ENCODE results near the gene GLB1L2.
A peak's percentile ranks its signal among the peaks of the same experiment; 100 is the strongest.
"Not testable (repeated sequence)": the region's sequence is repeated elsewhere in the genome, so short reads cannot be mapped to it uniquely, and the experiment has no call there.

Gene GLB1L2

GRCh38 chr11:134331354-134332188 is at the start of gene GLB1L2:
GLB1L2 (plus strand) TSS chr11:134331988; CDS start chr11:134332062, 74 bp downstream.
- Histone ChIP-seq H3K9ac (ENCODE audit: low read length) (no peak within 1 kb of the TSS), H3K4me1 (ENCODE audit: control insufficient read depth, insufficient read depth, low read length) (peaks cover 12% of the 10 kb centered on the region), H3K36me3 (ENCODE audit: control insufficient read depth, insufficient read depth, low read length) (no peaks in the 10 kb centered on the region), H3K27me3 (ENCODE audit: control insufficient read depth, insufficient read depth, low read length) (peaks cover 56% of the 10 kb centered on the region), H3K4me3 (ENCODE audit: low read depth, low read length) (peak within 1 kb of the TSS; percentile 85), H3K9me3 (ENCODE audit: control insufficient read depth, insufficient read depth, low read depth, low read length) (no peaks in the 10 kb centered on the region), H3K27ac (ENCODE audit: low read depth, low read length) (no peak within 1 kb of the TSS)

DNA sequence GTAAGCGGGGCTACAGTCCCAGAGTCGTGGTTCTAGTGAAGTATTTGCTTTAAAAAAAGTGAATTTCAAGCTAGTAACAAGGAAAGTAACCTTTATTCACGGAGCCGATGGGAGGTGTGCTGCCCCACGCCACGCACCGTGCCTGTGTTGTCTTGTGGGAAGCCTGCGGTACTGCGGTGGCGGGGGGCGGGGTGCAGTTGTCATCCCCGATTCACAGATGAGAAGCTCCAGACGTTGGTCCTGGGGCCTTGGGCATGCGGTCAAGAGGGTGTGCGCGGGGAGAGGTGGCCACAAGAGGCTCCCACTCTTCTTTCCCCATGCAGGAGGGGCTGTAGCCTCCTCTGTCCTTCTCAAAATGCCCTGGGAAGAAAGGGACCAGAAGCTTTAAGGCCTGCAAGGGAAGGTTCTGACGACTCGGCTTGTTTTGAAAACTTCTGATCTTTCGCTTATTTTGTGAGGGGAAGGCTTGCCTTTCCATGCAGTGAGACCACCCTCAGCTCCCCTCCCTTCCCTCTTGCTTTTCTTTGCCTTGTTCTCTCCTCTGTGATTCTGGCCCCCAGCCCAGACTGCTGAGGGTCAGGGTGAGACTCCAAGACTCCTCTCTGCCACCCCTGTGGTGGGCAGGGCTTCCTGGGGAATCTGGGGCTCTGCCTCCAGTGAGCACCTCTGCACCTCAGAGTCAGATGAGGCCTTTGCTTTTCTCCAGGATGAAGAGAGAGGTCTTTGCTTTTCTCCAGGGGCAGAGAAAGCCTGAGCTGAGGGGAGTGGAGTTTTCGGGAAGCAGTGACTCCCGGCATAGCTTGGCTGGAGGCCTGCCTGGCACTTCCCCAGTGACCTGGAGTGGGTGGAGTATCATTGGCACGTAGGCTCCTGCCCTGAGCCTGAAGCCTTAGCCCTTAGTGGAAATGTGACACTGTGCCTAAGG is 49.4 kb upstream of the GLB1L2 start:
- H3K27ac ChIP-seq (ENCODE audit: low read depth, low read length): no peak overlapping the region
- peaks cover 3% of the 10 kb centered on the region; the same call in 1 of the 2 replicates for H3K9me3 ChIP-seq (ENCODE audit: control insufficient read depth, insufficient read depth, low read depth, low read length)
- H3K4me3 ChIP-seq (ENCODE audit: low read depth, low read length): no peak overlapping the region
- peaks cover under 1% of the 10 kb centered on the region for H3K27me3 ChIP-seq (ENCODE audit: control insufficient read depth, insufficient read depth, low read length)
- no peak overlapping the region for H3K9ac ChIP-seq (ENCODE audit: low read length)
- H3K36me3 ChIP-seq (ENCODE audit: control insufficient read depth, insufficient read depth, low read length): peaks cover 31% of the 10 kb centered on the region
- peaks cover 4% of the 10 kb centered on the region; the same call in 1 of the 2 replicates for H3K4me1 ChIP-seq (ENCODE audit: control insufficient read depth, insufficient read depth, low read length)

DNA sequence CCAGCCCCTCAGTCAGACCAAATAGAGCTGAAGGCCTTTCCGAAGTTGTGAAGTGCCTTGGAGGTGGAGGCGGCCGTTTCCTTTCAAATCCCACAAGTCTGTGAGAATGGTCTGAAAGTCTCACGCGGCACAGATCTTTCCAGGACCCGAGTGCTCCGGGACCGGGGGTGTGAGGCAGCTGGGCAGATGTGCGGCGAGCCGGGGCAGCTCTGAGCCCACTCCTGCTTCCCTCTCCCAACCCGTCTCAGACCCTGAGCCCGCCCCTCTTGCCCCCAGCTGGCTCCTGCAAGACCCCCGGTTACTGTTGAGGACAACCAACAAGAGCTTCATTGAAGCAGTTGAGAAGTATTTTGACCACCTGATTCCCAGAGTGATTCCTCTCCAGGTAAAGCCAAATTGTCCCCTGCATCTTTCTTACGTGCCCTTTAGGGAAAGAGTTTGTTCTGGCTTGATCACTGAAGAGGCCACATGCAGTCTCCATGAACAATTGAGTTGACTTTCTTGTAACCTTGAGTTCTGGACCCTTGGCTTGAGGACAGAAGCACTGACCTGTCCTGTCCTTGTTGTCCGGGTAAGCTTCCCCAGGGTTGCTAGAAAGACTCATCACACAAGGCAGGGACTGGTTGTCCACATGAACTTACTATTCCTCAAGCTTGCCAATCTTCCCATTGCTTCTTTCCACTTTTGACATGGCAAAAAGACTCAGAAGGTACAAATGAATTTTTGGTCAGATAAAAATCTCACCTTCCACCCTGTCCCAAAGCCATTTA is 48.1 kb upstream of the GLB1L2 start:
- Histone ChIP-seq H3K27ac (ENCODE audit: low read depth, low read length) (no peak overlapping the region), H3K9ac (ENCODE audit: low read length) (no peak overlapping the region), H3K36me3 (ENCODE audit: control insufficient read depth, insufficient read depth, low read length) (peaks cover 24% of the 10 kb centered on the region), H3K9me3 (ENCODE audit: control insufficient read depth, insufficient read depth, low read depth, low read length) (no peaks in the 10 kb centered on the region; the same call in 1 of the 2 replicates), H3K4me3 (ENCODE audit: low read depth, low read length) (no peak overlapping the region), H3K4me1 (ENCODE audit: control insufficient read depth, insufficient read depth, low read length) (peaks cover 7% of the 10 kb centered on the region; the same call in 1 of the 2 replicates), H3K27me3 (ENCODE audit: control insufficient read depth, insufficient read depth, low read length) (no peaks in the 10 kb centered on the region)

GRCh38 chr11:134284349-134284748 is 47.4 kb upstream of the GLB1L2 start:
- H3K27ac ChIP-seq (ENCODE audit: low read depth, low read length); H3K4me3 ChIP-seq (ENCODE audit: low read depth, low read length); H3K9me3 ChIP-seq (ENCODE audit: control insufficient read depth, insufficient read depth, low read depth, low read length); H3K9ac ChIP-seq (ENCODE audit: low read length); H3K27me3 ChIP-seq (ENCODE audit: control insufficient read depth, insufficient read depth, low read length): not testable (repeated sequence)
- Histone ChIP-seq H3K4me1 (ENCODE audit: control insufficient read depth, insufficient read depth, low read length) (peaks cover 14% of the 10 kb centered on the region; the same call in 1 of the 2 replicates), H3K36me3 (ENCODE audit: control insufficient read depth, insufficient read depth, low read length) (peaks cover 21% of the 10 kb centered on the region)

- Histone ChIP-seq H3K9ac (ENCODE audit: low read length) (no peak overlapping the region), H3K4me3 (ENCODE audit: low read depth, low read length) (no peak overlapping the region), H3K27ac (ENCODE audit: low read depth, low read length) (no peak overlapping the region), H3K36me3 (ENCODE audit: control insufficient read depth, insufficient read depth, low read length) (peaks cover 17% of the 10 kb centered on the region), H3K27me3 (ENCODE audit: control insufficient read depth, insufficient read depth, low read length) (no peaks in the 10 kb centered on the region), H3K9me3 (ENCODE audit: control insufficient read depth, insufficient read depth, low read depth, low read length) (no peaks in the 10 kb centered on the region), H3K4me1 (ENCODE audit: control insufficient read depth, insufficient read depth, low read length) (peaks cover 20% of the 10 kb centered on the region)
Observed at GRCh38 chr11:134287561-134287960, 44.2 kb upstream of the GLB1L2 start.

GRCh38 chr11:134288486-134288885 is 43.3 kb upstream of the GLB1L2 start:
- Histone ChIP-seq H3K27ac (ENCODE audit: low read depth, low read length) (no peak overlapping the region), H3K9me3 (ENCODE audit: control insufficient read depth, insufficient read depth, low read depth, low read length) (no peaks in the 10 kb centered on the region), H3K36me3 (ENCODE audit: control insufficient read depth, insufficient read depth, low read length) (peaks cover 22% of the 10 kb centered on the region), H3K27me3 (ENCODE audit: control insufficient read depth, insufficient read depth, low read length) (no peaks in the 10 kb centered on the region), H3K9ac (ENCODE audit: low read length) (no peak overlapping the region), H3K4me3 (ENCODE audit: low read depth, low read length) (no peak overlapping the region), H3K4me1 (ENCODE audit: control insufficient read depth, insufficient read depth, low read length) (peaks cover 20% of the 10 kb centered on the region)

DNA sequence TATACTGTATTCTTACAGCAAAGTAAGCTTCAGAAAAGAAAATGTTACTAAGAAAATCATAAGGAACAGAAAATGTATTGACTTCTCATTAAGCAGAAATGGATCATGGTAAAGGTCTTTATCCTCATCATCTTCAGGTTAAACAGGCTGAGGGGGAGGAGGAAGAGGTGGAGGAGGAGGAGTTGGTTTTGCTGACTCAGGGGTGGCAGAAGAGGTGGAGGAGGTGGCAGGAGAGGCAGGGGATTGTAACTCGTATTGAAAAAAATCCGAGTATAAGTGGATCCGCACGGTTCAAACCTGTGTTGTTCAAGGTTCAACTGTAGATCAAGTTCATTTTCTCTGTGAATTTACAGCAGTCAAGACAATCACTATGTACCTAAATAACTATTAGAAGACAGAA is 42.6 kb upstream of the GLB1L2 start:
- peaks cover 20% of the 10 kb centered on the region for H3K4me1 ChIP-seq (ENCODE audit: control insufficient read depth, insufficient read depth, low read length)
- no peak overlapping the region for H3K9ac ChIP-seq (ENCODE audit: low read length)
- no peaks in the 10 kb centered on the region for H3K27me3 ChIP-seq (ENCODE audit: control insufficient read depth, insufficient read depth, low read length)
- H3K36me3 ChIP-seq (ENCODE audit: control insufficient read depth, insufficient read depth, low read length): peaks cover 19% of the 10 kb centered on the region
- no peak overlapping the region for H3K27ac ChIP-seq (ENCODE audit: low read depth, low read length)
- H3K4me3 ChIP-seq (ENCODE audit: low read depth, low read length): no peak overlapping the region
- H3K9me3 ChIP-seq (ENCODE audit: control insufficient read depth, insufficient read depth, low read depth, low read length): no peaks in the 10 kb centered on the region

DNA sequence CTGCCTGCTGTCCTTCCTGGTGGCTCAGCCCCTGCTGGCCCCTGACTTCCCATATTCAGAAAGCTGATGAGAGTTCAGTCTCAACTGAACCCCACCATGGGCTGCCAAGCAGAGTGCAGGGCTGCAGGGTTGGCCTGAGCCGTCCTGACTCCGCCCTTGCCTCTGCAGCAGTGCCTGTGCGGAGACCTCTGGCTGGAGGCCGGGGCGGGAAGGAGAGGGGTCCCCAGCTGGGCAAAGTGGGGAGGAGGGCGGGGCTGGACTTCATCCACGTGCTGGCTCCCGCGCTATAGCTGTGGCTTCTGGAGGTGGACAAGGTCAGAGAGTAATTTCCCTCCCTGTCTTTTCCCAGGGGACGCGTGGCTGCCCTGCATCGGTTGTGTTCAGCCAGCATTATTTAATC is 42.0 kb upstream of the GLB1L2 start:
- H3K27ac ChIP-seq (ENCODE audit: low read depth, low read length): no peak overlapping the region
- H3K27me3 ChIP-seq (ENCODE audit: control insufficient read depth, insufficient read depth, low read length): no peaks in the 10 kb centered on the region
- no peaks in the 10 kb centered on the region for H3K9me3 ChIP-seq (ENCODE audit: control insufficient read depth, insufficient read depth, low read depth, low read length)
- no peak overlapping the region for H3K4me3 ChIP-seq (ENCODE audit: low read depth, low read length)
- peaks cover 20% of the 10 kb centered on the region for H3K4me1 ChIP-seq (ENCODE audit: control insufficient read depth, insufficient read depth, low read length)
- peaks cover 16% of the 10 kb centered on the region for H3K36me3 ChIP-seq (ENCODE audit: control insufficient read depth, insufficient read depth, low read length)
- no peak overlapping the region for H3K9ac ChIP-seq (ENCODE audit: low read length)

DNA sequence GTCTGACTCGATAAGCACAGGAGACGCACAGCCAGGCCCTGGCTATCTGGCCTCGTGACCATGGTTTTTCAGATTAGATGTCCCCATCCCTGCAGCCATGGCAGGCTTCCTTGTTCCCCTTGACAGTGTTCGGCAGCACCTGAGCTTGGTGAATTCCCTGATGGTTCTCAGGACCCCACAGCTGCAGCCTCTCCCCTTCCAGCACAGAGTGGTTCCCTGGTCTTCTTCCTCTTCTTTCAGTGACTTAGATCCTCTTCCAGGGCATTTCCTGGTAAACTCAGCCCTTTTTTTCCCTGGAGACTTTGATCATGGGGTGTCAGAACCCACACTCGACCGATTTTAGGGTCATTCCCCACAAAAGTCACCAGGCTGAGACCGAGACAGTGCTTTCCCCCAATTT is 41.1 kb upstream of the GLB1L2 start:
- Histone ChIP-seq H3K4me3 (ENCODE audit: low read depth, low read length) (no peak overlapping the region), H3K9ac (ENCODE audit: low read length) (no peak overlapping the region), H3K4me1 (ENCODE audit: control insufficient read depth, insufficient read depth, low read length) (peaks cover 20% of the 10 kb centered on the region), H3K36me3 (ENCODE audit: control insufficient read depth, insufficient read depth, low read length) (peaks cover 16% of the 10 kb centered on the region), H3K9me3 (ENCODE audit: control insufficient read depth, insufficient read depth, low read depth, low read length) (no peaks in the 10 kb centered on the region), H3K27ac (ENCODE audit: low read depth, low read length) (no peak overlapping the region), H3K27me3 (ENCODE audit: control insufficient read depth, insufficient read depth, low read length) (no peaks in the 10 kb centered on the region)

- no peak overlapping the region for H3K9ac ChIP-seq (ENCODE audit: low read length)
- H3K4me3 ChIP-seq (ENCODE audit: low read depth, low read length): no peak overlapping the region
- H3K36me3 ChIP-seq (ENCODE audit: control insufficient read depth, insufficient read depth, low read length): peaks cover 14% of the 10 kb centered on the region
- H3K4me1 ChIP-seq (ENCODE audit: control insufficient read depth, insufficient read depth, low read length): peaks cover 20% of the 10 kb centered on the region
- no peaks in the 10 kb centered on the region for H3K27me3 ChIP-seq (ENCODE audit: control insufficient read depth, insufficient read depth, low read length)
- no peak overlapping the region for H3K27ac ChIP-seq (ENCODE audit: low read depth, low read length)
- no peaks in the 10 kb centered on the region for H3K9me3 ChIP-seq (ENCODE audit: control insufficient read depth, insufficient read depth, low read depth, low read length)
Observed at GRCh38 chr11:134291196-134291595, 40.6 kb upstream of the GLB1L2 start.
